RWPE1 (cell line): ENCODE measurements around the gene SLC49A3.
"Not testable (repeated sequence)": the region's sequence is repeated elsewhere in the genome, so short reads cannot be mapped to it uniquely, and the experiment has no call there.

Experiments used
- CTCF ChIA-PET: fragments of 350-600 bp; sonication (Branson Sonifier 250); formaldehyde crosslinking; extraction: SDS; loops from one replicate; lab custom pipeline; 2021; lab: Yijun Ruan, JAX
- POLR2A ChIA-PET: fragments of 400-600 bp; formaldehyde crosslinking; extraction: SDS; loops from one replicate; lab custom pipeline; 2020; ENCODE audit warnings: antibody characterized with exemption; ENCODE audit not compliant: low non-redundant PET; lab: Yijun Ruan, JAX
- DNase-seq: peaks from one replicate; pipeline ENCODE4 v3.0.0; 2012; ENCODE audit warnings: low spot score
- H3K27ac ChIP-seq: fragments of 450-650 bp; 2 replicates; pipeline ENCODE4 v1.5.1; 2017
- CTCF ChIP-seq: fragments of 450-650 bp; conservative IDR thresholded peaks from 2 replicates; pipeline ENCODE4 v1.5.1; 2017; ENCODE audit warnings: low read depth, mild to moderate bottlenecking

SLC49A3 gene

GRCh38 chr4:649751-650310 is 39.1 kb downstream of the SLC49A3 start:
- no peak for TF ChIP-seq CTCF
- CTCF ChIA-PET, result no interaction called here
- no peak for DNase-seq
- H3K27ac ChIP-seq, result no peak overlapping the region
- POLR2A ChIA-PET, result no interaction called here

GRCh38 chr4:649293-649625 is 39.7 kb downstream of the SLC49A3 start:
- ChIA-PET CTCF (no interaction called here), POLR2A (no interaction called here)

DNA sequence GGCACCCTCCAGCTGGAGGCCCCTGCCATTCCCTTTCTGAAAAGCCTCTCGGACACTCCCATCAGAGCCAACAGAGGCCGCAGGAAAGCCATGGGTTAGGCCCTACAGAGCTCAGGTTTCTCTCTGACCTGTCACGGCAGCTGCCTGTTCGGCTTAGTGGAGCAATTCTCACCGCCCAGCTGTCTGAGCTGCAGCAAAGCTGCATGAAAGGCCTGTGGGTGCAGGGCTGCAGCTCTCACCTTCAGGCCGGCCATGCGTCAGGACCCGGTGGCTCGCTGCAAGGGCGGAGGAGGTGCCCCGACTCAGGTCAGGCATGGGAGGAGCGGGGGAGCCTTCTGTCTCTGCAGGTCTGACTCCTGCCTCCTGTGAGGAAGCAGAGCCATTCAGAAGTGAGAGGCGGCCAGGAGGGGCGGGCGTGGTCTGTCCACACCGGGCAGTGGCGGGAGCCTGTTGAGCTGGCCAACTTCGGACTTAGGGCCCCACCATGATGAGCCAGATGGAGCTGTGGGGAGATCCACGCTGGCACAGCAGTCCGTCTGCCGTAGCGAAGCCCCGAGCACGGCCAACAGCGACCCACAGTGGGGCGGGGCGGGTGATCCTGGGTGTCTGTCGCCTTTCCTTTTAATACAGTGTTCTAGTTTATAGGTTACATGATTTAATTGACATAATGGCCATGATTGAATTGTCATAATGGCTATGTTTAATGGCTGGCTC is 40.2 kb downstream of the SLC49A3 start:
- ChIA-PET POLR2A (no interaction called here), CTCF (interaction anchor here (0.6 to 0.7 kb wide), 2 partner anchors 18 to 81 kb away, joined by 3 to 4 read pairs; no protein-coding TSS in a partner anchor)
- H3K27ac ChIP-seq, result no peak overlapping the region
- no peak for DNase-seq
- no peak for TF ChIP-seq CTCF

More at GRCh38 chr4:649293-649625, 39.7 kb downstream of the SLC49A3 start:
- DNase-seq, result no peak
- no peak for TF ChIP-seq CTCF
- H3K27ac ChIP-seq, result no peak overlapping the region

DNA sequence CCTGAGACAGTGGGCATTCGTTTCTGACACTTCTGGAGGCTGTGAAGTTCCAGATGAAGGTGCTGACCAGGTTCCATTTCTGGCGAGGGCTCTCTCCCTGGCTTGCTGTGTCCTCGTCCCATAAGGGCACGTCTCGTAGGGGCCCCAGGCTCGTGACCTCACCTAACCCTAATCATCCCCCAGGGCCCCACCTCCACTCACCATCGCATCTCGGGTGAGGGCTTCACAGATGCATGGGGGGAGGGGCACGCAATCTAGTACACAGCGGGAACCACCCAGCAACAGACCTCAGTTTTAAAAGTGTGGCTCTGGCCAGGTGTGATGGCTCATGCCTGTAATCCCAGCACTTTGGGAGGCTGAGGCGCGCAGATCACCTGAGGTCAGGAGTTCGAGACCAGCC is 41.5 kb downstream of the SLC49A3 start:
- TF ChIP-seq CTCF, result no peak
- POLR2A ChIA-PET, result no interaction called here
- CTCF ChIA-PET, result no interaction called here
- no peak overlapping the region for H3K27ac ChIP-seq
- DNase-seq, result no peak

DNA sequence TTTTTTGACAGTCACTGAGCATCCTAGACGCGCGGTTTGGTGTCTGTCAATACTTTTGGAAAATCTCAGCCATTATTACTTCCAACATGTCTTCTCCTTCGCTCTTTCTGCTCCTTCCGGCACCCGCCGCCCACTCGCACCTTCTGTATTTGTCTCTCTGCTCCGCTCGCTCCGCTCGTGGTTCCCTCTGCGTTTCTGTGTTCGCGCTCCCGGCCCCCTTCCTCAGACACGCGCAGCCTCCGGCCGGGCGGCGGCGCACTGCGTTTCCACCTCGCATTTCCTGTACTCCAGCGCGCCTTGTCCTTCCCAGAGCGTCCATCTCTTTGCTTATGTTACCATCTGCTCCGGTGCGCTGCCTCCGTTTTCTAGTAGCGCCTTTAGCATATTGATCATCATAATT is 42.5 kb downstream of the SLC49A3 start:
- no peak for DNase-seq
- no peak overlapping the region for H3K27ac ChIP-seq
- ChIA-PET CTCF (no interaction called here), POLR2A (no interaction called here)
- no peak for TF ChIP-seq CTCF

- CTCF ChIA-PET, DNase-seq, POLR2A ChIA-PET, H3K27ac ChIP-seq: not testable (repeated sequence)
Observed at GRCh38 chr4:642366-642765, 46.6 kb downstream of the SLC49A3 start.

GRCh38 chr4:637536-638280 is 51.2 kb downstream of the SLC49A3 start:
- ChIA-PET POLR2A (no interaction called here), CTCF (no interaction called here)
- no peak overlapping the region for H3K27ac ChIP-seq
- DNase-seq, result no peak
- no peak for TF ChIP-seq CTCF
